RWPE2 (cell line): ENCODE measurements around the gene LSM14A.

ENCODE experiments used
- ATAC-seq: fragments of 200-7000 bp; cut with Tn5 transposase; 3 replicates; pipeline ENCODE4 v1.9.1; 2021; ENCODE audit warnings: low read depth
- DNase-seq: peaks from one replicate; pipeline ENCODE4 v3.0.0-alpha.2; 2020; ENCODE audit warnings: low spot score
- H3K27ac ChIP-seq: fragments of 450-650 bp; 2 replicates; pipeline ENCODE4 v1.5.1; 2017; ENCODE audit warnings: mild to moderate bottlenecking; ENCODE audit not compliant: poor library complexity, severe bottlenecking
- H3K27me3 ChIP-seq: fragments of 250-450 bp; sonication (Bioruptor Pico); 2 replicates; pipeline ENCODE4 v1.5.1; 2021; ENCODE audit warnings: mild to moderate bottlenecking, moderate library complexity; ENCODE audit not compliant: insufficient read depth, poor library complexity, severe bottlenecking
- H3K36me3 ChIP-seq: fragments of 250-450 bp; sonication (Bioruptor Pico); 2 replicates; pipeline ENCODE4 v1.5.1; 2020; ENCODE audit warnings: low read depth, mild to moderate bottlenecking, moderate library complexity
- H3K4me1 ChIP-seq: fragments of 250-450 bp; sonication (Bioruptor Pico); 2 replicates; pipeline ENCODE4 v1.5.1; 2021; ENCODE audit warnings: mild to moderate bottlenecking, moderate library complexity; ENCODE audit not compliant: insufficient read depth, poor library complexity, severe bottlenecking
- H3K4me3 ChIP-seq: fragments of 250-450 bp; sonication (Bioruptor Pico); 2 replicates; pipeline ENCODE4 v1.5.1; 2021; ENCODE audit warnings: mild to moderate bottlenecking, moderate library complexity; ENCODE audit not compliant: severe bottlenecking
- H3K9me3 ChIP-seq: fragments of 250-450 bp; sonication (Bioruptor Pico); 2 replicates; pipeline ENCODE4 v1.5.1; 2021; ENCODE audit warnings: mild to moderate bottlenecking, moderate library complexity; ENCODE audit not compliant: severe bottlenecking
- TF ChIP-seq, protein P1 (sequence below): fragments of 450-650 bp; IDR thresholded peaks from one replicate; pipeline ENCODE4 v1.5.1; 2017; ENCODE audit warnings: mild to moderate bottlenecking, moderate library complexity; ENCODE audit not compliant: poor library complexity, severe bottlenecking

Gene LSM14A

DNA sequence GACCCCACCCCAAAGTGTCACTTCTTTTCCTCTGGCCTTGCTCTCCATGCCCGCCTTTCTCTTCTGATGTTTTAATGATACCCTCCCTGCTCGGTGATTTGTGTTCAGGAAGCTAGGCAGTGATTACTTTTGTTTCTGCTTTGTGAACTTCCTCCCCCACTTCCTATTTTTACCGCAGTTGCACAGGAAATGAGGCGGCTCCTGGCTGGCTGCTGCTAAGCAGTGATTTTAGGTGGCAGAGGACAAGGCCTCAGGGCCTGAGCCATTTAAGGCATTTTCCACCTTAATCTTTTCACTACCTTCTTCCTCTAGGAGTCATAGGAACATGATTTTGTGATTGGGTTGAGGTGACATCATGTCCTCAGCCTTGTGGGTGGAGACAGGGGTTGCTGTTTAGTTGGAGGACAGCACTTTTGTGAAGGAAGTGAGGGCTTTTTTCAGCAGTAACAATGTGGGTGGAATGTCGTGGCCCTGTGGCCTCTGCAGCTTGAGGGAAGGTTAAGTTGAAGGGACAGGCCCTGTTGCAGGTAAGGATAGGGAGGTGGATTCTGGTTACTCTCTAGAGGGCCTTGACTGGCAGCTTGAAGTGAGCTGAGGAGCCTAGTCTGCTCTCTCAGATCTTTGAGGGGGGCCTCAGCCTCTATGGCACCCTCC is 97.8 kb downstream of the LSM14A start:
- TF ChIP-seq, protein P1, sequence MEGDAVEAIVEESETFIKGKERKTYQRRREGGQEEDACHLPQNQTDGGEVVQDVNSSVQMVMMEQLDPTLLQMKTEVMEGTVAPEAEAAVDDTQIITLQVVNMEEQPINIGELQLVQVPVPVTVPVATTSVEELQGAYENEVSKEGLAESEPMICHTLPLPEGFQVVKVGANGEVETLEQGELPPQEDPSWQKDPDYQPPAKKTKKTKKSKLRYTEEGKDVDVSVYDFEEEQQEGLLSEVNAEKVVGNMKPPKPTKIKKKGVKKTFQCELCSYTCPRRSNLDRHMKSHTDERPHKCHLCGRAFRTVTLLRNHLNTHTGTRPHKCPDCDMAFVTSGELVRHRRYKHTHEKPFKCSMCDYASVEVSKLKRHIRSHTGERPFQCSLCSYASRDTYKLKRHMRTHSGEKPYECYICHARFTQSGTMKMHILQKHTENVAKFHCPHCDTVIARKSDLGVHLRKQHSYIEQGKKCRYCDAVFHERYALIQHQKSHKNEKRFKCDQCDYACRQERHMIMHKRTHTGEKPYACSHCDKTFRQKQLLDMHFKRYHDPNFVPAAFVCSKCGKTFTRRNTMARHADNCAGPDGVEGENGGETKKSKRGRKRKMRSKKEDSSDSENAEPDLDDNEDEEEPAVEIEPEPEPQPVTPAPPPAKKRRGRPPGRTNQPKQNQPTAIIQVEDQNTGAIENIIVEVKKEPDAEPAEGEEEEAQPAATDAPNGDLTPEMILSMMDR, result no peak
- no peak for DNase-seq
- H3K4me3 ChIP-seq, result no peak overlapping the region
- H3K4me1 ChIP-seq, result peaks cover 29% of the 10 kb centered on the region
- H3K27me3 ChIP-seq, result no peaks in the 10 kb centered on the region
- H3K36me3 ChIP-seq, result no peaks in the 10 kb centered on the region
- no peaks in the 10 kb centered on the region for H3K9me3 ChIP-seq
- peak; percentile 84 for ATAC-seq
- peak overlapping the region; percentile 83 for H3K27ac ChIP-seq

DNA sequence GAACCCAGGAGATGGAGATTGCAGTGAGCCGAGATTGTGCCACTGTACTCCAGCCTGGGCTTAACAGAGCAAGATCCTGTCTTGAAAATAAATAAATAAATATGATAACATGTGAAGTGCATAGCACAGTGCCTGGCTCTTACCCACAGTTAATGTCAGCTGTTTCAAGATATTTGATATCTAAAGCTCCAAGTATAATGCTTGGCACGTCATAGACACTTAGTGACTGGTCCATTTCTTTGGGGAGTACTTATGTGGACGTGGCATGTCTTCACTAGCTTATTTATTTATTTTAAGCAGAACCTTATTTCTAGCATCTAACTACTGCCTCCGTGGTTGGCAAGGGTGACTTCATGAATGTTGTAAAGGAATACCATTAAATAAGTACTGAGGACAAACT is 100.8 kb downstream of the LSM14A start:
- no peaks in the 10 kb centered on the region for H3K9me3 ChIP-seq
- no peaks in the 10 kb centered on the region for H3K36me3 ChIP-seq
- no peak overlapping the region for H3K4me3 ChIP-seq
- ATAC-seq (no peak), DNase-seq (no peak)
- peaks cover 34% of the 10 kb centered on the region for H3K4me1 ChIP-seq
- TF ChIP-seq, protein P1, result no peak
- H3K27me3 ChIP-seq, result no peaks in the 10 kb centered on the region
- peak overlapping the region; percentile 97 for H3K27ac ChIP-seq

DNA sequence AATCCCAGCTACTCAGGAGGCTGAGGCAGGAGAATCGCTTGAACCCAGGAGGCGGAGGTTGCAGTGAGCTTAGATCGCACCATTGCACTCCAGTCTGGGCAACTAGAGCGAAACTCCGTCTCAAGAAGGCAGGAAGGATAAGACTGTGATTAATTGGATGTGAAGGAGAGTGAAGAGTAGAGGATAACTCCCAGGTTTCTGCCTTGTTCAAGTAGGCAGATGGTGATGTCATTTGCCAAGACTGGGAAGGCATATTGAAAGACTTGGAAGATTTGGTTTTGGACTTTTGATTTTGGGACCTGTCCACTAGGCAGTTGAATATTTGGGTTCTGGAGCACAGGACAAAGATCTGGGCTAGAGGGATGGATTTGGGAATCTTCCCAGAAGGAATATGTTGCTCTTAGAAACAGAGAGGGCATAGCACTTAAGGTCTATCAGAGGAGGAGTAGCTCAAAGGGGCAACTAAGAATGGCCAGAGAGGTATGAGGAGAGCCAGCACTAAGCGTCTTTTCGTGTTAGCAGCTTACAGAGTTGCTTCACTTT is 102.1 kb downstream of the LSM14A start:
- no peak overlapping the region for H3K4me3 ChIP-seq
- ATAC-seq (peak; percentile 24; the same call in 2 of the 3 replicates), DNase-seq (no peak)
- TF ChIP-seq, protein P1, result no peak
- no peaks in the 10 kb centered on the region for H3K36me3 ChIP-seq
- H3K27me3 ChIP-seq, result no peaks in the 10 kb centered on the region
- H3K9me3 ChIP-seq, result no peaks in the 10 kb centered on the region
- H3K27ac ChIP-seq, result peak overlapping the region; percentile 97
- peaks cover 26% of the 10 kb centered on the region for H3K4me1 ChIP-seq

DNA sequence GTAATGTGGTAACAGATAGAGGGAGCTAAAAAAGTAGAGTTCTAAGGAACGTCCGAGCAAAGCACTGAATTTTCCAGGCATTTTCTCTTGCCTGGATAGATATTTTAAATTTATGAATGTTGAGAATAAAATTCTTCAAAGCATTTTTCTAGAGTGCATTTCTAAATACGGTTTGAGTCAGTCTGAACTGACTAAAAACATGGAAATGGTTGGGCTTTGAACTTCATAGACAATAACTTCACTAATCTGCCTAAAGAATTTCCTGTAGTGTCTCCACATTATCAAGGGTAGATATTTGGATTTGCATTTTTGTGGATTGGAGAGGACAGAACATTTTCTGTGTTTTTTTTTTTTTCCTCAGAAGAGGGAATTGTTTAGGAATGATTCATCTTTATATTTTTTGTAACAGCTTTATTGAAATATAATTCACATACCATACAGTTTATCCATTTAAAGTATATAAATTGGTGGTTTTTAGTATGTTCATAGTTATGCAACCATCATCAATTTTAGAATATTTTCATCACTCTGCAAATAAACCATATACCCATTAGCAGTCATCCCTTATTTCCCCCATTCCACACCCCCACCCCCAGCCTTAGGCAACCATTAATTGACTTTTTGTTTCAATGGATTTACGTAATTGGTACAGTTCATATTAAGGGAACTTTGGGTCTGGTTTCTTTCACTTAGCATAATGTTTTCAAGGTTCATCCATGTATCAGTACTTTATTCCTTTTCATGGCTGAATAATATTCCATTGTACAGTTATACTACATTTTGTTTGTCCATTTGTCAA is 102.7 kb downstream of the LSM14A start:
- ATAC-seq, result peak; percentile 76
- no peaks in the 10 kb centered on the region for H3K27me3 ChIP-seq
- peaks cover 19% of the 10 kb centered on the region for H3K4me1 ChIP-seq
- H3K27ac ChIP-seq, result peak overlapping the region; percentile 97
- no peaks in the 10 kb centered on the region for H3K9me3 ChIP-seq
- H3K4me3 ChIP-seq, result no peak overlapping the region
- no peak for DNase-seq
- TF ChIP-seq, protein P1, result no peak
- H3K36me3 ChIP-seq, result no peaks in the 10 kb centered on the region

DNA sequence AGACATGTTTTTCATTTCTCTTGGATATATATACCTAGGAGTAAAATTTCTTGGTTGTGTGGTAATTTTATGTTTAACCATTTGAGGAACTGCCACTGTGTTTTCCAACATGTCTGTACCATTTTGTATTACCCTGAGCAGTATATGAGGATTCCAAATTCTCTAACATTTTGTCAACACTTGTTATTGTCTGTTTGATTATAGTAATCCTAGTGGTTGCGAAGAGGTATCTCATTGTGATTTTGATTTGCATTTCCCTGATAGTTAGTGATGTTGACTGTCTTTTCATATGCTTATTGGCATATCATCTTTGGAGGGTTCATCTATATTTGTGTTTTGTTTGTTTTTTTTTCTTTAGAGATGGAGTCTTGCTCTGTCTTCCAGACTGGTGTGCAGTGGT is 103.4 kb downstream of the LSM14A start:
- H3K27ac ChIP-seq, result peak overlapping the region; percentile 97
- no peak for DNase-seq
- no peak for ATAC-seq

More for the DNA sequence above, 103.4 kb downstream of the LSM14A start:
- Histone ChIP-seq H3K27me3 (no peaks in the 10 kb centered on the region), H3K36me3 (no peaks in the 10 kb centered on the region), H3K9me3 (no peaks in the 10 kb centered on the region), H3K4me3 (no peak overlapping the region), H3K4me1 (peaks cover 14% of the 10 kb centered on the region)
- TF ChIP-seq, protein P1, result no peak
